GM19239 (cell line): Measurements from ENCODE around the gene FOXP2.
"Not testable (repeated sequence)": the region's sequence is repeated elsewhere in the genome, so short reads cannot be mapped to it uniquely, and the experiment has no call there.

Experiments used
- DNase-seq: peaks from one replicate; pipeline ENCODE4 v3.0.0; 2011; ENCODE audit warnings: low spot score; ENCODE audit not compliant: insufficient read length
- FAIRE-seq: peaks from 2 replicates; lab custom pipeline; 2011; peaks lifted over from hg19 to GRCh38; lab: Jason Lieb, UNC

Gene FOXP2

DNA sequence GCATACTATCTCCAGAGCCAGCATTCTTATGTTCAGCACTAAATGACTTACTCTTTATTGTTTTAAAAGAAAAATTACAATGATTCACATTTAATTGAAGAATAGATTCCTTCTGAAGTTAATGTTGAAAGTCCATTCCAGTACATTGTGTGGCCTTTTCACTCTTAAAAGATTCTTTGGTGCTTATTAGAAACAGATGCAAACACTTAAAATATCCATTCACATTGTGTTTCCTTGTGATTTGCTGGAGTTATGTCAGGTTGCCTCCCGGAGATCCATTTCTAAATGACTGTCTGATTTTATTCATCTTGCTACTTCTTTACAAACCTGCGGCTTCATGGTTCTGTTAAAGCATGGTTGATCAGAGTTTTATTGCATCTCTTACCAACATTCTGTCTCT, 152.8 kb downstream of the FOXP2 start:
- DNase-seq (no peak), FAIRE-seq (no peak)

DNA sequence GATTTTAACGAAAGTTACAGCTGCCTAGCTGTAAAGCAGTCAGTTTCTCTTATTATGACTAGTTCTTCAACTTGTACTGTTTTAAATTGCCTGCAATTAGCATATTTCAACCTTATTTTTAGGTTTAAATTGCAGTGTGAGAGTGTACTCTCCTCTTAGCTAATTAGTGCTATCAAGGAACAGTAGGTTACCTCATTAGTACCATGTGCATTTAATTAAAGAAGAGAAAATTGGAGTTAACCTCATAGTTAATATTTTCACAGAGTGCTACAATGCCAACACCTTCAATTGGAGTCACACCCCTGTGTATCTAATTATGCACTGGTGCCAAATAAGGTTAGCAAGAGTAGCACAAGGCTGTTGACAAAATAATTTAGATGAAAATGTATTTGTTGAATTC, 154.6 kb downstream of the FOXP2 start:
- DNase-seq (no peak), FAIRE-seq (no peak)

DNA sequence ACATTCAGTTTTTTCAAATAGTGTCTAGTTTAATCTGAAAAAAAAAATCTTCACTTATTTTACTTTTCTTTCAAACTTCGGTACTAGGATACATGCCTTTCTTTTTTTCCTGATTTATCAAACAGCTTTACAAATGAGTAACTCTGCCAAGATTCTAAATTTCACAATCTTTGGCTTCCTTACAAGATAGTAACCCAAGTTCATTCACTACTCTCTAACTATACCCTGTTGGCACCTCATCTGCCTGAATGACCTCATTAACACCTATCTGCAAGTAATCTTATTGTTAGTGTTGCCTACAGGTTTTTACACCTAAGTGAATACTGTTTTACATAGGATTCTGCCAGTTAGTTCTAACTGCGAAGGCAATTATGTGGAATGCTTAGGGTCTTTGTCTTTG, 159.8 kb downstream of the FOXP2 start:
- DNase-seq = no peak
- FAIRE-seq = no peak

DNA sequence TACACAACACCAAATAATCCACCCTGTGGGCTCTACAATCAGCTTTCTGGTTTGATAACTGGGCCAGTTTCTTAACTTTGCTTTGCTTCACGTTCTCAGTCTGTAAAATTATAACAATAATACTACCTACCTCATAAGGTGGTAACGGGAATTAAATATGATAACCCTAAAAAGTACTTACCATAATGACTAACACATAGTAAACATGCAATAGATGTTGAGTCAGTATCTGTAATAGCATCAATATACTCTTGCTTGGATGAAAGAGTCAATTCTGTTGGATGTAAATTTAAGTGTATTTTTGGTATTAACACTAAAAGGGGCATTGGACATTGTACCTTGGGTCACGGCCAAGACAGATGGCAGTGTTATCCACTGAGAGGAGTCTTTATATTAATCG, 160.5 kb downstream of the FOXP2 start:
- FAIRE-seq (peak; percentile 4), DNase-seq (no peak)

DNA sequence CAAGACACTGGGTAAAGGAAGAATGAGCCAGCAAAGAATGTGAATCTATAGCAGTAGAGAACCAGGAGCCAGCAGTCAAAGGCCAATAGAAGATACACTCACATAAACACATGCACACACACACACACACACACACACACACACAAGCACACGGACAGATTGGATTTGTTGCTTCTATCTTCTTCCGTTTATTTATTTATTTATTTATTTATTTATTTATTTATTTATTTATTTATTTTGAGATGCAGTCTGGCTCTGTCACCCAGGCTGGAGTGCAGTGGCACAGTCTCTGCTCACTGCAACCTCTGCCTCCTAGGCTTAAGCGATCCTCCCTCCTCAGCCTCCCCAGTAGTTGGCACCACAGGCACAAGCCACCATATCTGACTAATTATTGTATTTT, 166.3 kb downstream of the FOXP2 start:
- not testable (repeated sequence) for FAIRE-seq, DNase-seq

DNA sequence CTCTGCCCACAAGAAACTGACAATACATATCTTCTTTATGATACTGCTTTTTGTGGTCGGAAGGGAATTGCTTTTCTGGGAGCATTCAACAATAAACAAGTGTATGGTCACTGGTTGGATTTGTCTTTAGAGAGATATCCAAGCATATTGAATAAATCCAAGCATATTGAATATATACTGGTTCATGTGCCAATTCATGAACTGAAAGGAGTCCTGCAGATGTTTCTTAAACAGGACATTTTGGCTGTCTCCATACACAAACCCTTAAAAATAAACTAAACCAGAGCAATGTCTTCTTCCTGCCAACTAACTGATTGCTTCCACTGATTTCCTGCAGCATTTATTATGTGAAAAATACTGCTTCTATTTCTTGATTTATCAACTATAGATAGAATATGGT, 173.9 kb downstream of the FOXP2 start:
- DNase-seq = no peak
- FAIRE-seq = no peak

DNA sequence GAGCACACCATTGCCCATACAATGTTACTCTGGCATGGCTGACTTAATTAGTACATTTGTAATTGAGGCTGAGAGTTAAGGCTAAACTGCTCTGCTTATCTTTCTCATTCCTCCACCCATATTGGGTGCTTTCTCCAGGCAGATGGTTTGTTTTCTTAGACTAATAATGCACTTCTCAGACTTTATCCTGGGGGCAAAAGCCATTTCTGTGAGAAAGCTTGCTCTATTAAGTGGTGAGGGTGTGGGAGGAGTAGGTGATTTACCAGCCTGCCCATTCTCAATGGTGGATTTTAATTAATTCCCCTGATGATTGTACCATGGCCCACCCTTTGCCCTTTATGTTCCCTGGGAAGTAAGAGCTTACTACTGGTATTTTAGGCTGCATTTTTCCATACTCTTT, 174.8 kb downstream of the FOXP2 start:
- no peak for DNase-seq
- no peak for FAIRE-seq

DNA sequence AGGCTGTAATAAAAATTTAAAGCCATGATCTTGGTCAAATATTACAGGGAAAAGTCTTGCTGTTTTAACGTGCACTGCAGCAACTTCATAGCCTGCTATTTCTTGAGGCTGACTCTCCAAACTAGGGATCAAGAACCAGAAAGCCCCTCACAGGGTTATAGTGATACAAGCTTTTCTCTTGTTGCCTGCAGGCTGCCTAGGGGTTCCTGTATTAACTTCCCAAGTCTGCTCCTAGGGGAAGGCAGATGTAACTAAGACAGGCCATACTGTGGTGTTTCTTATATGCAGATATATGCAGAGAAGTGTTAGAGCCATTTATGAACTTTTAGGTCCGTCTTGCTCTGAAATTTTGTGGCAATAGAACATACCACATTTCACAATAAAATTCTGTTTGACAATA, 175.7 kb downstream of the FOXP2 start:
- DNase-seq (no peak), FAIRE-seq (no peak)

DNA sequence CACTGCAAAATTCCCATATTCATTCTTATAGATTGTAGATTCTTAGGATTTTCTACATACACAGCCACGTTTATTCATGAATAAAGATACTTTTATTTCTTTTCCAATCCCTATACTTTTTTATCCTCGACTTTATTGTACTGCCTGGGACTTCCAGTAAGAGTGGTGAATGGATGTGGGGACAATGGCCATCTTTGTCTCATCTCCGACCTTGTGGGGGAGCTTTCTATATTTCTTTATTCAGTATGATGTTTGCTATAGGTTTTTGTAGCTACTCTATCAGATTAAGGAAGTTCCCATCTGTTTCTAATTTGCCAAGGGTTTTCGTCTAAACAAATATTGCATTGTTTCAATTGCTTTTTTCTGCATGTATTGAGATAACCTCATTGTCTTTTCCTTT, 184.3 kb downstream of the FOXP2 start:
- no peak for DNase-seq
- FAIRE-seq = no peak

DNA sequence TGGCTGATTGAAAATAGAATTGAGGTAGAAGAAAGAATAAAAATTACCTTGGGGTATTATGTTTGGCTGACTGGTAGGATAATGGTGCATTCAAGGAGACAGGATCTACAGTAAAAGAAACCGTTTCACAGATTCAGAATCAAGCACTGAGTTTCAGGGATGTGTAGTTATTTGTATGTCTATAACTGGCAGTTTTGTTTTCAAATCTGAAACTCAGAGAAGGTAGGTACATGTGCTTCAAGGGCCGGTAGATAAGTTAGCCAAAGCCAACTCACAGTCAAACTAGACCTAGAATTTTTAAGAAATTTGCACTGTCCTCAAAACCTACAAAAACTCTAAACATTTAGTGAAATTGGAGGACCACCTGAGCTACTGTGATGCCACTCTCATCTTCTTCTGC, 191.5 kb downstream of the FOXP2 start:
- DNase-seq (no peak), FAIRE-seq (no peak)

DNA sequence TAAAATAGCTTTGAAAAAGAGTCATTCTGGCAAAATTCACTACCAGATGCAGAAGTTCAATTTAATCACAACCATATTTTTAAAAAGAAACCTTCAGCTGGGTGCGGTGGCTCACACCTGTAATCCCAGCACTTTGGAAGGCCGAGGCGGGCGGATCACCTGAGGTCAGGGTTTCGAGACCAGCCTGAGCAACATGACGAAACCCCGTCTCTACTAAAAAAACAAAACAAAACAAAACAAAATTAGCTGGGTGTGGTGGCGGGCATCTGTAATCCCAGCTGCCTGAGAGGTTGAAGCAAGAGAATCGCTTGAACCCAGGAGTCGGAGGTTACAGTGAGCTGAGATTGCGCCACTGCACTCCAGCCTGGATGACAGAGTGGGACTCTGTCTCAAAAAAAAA, 194.2 kb downstream of the FOXP2 start:
- not testable (repeated sequence) for FAIRE-seq, DNase-seq

DNA sequence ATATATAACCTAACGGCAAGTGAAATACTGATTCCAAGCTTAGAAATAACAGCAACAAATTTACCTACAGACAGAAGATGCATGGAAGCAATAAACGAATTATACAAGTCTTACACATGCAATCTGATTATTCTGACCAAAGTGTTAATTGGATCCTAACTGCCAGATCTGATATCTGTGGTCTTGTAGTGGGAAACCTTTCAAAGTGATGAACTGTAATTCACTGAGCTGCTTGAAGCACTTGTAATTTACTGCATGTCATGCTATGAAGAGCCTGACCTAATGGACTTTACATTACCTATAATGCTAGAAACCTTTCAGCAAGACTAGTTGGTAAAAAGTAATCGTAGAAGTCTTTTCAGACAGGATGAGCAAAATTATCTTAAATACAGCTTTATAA, 205.6 kb downstream of the FOXP2 start:
- FAIRE-seq = no peak
- DNase-seq = no peak

DNA sequence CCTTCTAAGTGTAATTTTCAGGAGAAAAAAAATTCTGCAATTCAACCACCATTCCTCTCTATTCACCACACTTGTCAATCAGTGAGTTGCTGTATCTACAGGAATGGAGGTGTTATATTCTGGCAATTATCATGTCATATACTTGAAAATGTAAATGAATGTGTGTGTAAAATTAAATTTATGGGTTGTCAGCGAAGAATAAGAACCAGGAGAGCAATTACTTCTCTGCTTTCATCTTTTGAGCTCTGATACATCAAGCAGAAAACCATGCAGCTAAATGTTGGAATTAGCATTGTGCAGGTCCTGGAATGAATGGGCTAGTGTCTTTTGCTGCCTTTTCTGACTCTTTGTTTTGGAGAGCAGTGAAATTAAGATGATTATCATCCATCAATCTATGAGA, 207.6 kb downstream of the FOXP2 start:
- no peak for FAIRE-seq
- no peak for DNase-seq

DNA sequence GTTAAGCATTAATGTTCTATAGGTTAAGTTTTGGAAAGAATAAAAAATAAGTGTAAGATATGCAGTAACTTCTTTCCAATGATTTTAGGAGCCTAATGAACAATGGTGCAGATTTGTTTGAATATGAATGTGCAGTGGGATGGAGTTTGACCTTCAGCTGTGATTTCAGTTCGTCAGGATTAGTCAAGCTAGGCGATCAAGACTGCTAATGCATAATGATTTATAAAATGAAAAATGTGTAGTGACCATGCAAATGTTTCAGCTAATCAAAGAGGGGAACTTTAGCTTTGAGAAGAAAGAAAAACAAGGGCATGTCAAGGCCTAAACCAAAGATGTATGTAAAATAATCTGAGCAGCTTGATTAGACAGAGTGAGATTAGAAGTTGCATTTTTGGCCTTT, 208.5 kb downstream of the FOXP2 start:
- FAIRE-seq (no peak), DNase-seq (no peak)

DNA sequence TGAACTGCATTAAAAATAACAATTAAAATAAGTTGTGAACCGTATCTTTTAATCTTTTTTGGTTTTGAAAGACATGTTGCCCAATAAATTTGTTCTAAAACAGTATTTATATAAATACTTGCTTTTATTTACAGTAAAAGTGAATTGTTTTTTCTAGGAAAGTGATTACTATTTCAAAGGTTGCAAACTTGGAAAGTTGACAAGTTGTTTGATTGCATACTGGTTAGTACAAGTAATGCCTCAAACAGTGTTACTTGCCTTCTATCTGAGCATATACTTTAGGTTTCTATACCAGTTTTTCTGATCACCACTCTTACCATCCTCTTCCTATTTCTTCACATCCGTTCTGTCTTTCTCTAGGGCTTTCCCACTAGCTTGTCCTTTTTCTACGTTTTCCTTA, 212.6 kb downstream of the FOXP2 start:
- DNase-seq (no peak), FAIRE-seq (no peak)

DNA sequence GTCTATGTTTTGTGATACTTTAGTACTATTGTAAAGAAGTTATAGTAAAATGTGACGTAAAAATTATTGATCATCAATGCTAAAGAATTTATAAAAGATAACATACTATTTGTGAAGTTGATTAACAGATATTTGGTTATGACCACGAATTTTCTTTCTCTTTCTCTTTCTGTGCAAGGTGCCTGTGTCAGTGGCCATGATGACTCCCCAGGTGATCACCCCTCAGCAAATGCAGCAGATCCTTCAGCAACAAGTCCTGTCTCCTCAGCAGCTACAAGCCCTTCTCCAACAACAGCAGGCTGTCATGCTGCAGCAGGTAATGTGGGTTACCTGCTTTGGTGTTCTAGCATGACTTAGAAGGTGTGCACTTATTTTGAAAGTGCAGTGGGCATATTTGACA, 213.7 kb downstream of the FOXP2 start:
- no peak for FAIRE-seq
- no peak for DNase-seq

DNA sequence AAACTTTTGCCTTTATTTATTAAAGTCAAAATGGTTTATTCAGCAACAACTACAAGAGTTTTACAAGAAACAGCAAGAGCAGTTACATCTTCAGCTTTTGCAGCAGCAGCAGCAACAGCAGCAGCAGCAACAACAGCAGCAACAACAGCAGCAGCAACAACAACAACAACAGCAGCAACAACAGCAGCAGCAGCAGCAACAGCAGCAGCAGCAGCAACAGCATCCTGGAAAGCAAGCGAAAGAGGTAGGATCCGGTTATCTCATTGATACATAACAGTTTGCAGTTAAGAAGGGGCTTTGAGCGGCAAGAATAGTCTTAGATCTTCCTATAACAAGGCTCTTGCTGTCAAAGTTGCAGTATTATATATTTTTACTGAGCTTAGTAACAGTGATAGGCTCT, 215.1 kb downstream of the FOXP2 start:
- no peak for FAIRE-seq
- no peak for DNase-seq

DNA sequence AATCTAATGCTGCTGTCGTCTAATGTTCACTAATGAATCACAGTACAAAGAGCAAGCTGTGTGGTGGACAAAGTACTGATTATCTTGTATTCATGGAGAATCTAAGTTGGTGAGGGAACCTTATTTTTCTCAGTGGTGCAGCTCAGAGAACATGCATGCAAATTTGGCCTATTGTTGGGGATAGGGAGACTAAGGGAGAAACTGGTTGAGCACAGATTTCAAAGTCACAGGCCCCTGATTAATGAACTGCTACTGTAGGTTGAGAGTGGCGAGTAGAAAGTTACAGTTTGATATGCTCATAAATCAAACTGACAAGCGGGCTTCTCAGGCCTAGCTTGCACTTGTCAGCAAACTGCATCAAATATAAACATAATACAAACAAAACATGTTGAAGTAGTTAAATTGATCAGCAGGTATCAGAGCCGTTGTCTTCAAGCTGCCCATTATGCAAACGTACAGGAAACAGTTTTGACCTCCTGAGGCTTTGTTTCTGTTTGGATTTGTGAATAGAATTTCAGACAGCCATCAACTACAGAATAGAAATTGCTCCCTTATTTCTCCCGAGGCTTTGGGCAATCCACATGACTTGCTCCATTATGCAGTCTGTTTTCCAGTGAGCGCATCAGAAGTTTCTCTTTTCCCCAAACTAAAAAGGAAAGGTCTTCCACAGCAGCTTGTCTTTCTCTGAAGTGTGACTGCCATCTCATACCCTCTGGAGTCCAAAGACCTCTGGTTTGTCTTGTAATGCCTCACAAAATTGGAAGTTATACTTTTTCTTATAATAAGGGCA, 215.8 kb downstream of the FOXP2 start:
- no peak for DNase-seq
- no peak for FAIRE-seq

DNA sequence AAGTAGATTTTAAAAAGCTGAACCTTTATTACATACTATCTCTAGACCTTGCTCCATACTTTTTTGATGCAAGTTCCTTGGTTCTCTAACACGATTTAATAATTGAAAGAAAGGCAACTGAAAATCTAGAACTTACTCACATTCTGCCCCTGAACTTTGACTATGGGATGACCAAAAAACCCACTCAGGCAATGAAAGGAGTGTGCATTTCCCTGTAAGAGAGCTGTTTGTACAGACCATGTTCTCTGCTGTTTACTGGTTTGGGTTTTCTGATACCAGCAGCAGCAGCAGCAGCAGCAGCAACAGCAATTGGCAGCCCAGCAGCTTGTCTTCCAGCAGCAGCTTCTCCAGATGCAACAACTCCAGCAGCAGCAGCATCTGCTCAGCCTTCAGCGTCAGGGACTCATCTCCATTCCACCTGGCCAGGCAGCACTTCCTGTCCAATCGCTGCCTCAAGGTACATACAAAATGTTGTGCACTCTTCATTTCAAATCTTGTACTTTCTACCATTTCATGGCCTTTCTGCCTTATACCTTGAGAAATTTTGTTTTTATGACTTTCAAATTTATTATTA, 216.7 kb downstream of the FOXP2 start:
- DNase-seq (no peak), FAIRE-seq (no peak)

DNA sequence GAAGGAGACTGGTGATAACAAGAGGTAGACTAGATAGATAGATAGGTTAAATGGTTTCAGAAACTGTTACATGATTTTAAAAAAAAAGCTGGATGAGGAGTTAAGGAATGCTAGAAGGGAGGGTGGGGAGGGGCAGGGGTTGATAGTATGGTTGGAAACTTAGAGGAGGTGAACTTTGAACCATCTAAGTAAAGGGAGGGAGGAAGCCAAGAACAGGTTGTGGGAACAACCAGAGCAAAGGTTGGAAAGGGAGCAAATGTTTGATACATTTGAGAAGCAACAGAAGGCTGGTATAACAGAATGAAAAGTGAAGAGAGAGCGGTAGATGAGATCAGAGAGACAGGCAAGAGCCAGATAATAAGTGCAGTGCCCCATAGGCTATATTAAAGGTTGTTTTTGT, 224.8 kb downstream of the FOXP2 start:
- no peak for FAIRE-seq
- no peak for DNase-seq

DNA sequence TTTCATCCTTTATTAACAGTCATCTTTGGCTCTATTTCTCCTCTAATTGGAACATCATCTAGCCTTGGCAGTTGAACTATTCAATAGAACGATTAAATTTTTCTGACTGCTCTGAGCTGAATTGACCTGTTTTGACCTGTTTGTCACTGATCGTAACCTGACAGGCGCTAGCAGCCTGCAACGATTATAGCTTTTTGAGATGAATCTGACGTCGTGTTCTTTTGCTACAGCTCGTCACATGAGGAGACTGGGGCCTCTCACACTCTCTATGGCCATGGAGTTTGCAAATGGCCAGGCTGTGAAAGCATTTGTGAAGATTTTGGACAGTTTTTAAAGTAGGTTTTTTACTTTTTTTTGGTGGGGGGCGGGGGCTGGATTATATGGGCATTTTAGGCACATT, 229.8 kb downstream of the FOXP2 start:
- DNase-seq = no peak
- no peak for FAIRE-seq

DNA sequence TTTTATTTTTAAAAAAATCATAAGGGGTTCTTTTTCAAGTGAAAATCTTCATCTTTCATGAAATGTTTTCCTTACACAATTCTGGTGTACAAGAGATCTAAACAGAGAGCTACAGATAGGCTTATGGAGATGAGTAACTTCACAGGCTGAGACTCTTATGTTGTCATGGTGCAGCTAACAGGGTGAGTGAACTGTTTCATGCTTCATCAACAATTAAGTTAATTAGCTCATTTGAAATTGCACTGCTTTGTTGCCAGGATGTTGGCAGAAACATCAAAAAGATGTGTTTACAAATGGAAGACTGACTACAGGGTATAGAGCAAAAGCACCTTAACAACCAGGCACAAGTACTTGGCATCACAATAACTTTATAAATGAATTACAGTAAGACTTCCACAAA, 230.8 kb downstream of the FOXP2 start:
- DNase-seq = no peak
- FAIRE-seq = no peak
